NT2/D1 (cell line): Measurements from ENCODE around the gene EIF4G3.

ENCODE experiments used
- SUZ12 ChIP-seq: IDR thresholded peaks from 2 replicates; pipeline ENCODE4 v1.6.1; 2011; ENCODE audit not compliant: insufficient read length, insufficient read depth; ENCODE audit errors: extremely low read depth
- ZNF274 ChIP-seq: IDR thresholded peaks from 2 replicates; pipeline ENCODE4 v1.6.1; 2011; ENCODE audit warnings: mild to moderate bottlenecking, low read depth, low read length

DNA sequence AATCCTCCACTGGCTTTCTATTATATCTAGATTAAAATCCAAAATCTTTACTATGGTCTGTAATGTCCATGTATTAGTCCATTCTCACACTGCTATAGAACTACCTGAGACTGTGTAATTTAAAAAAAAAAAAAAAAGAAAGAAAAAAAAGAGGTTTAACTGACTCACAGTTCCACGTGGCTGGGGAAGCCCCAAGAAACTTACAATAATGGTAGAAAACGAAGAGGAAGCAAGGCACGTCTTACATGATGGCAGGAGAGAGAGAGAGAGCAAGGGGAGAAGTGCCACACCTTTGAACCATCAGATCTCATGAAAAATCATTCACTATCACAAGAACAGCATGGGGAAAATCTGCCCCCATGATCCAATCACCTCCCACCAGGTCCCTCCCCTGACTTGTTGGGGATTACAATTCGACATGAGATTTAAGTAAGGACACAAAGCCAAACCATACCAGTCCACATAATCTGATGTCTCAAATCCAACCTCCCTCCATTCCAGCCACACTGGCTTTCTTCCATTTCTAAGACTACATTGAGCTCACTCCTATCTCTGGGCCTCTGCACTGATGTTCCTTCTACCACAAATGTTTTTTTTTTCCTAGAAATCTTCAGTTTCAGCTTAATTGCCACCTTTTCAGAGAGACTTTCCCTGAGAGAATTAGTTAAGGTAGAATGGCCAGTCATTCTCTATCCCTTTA, 92.4 kb downstream of the EIF4G3 start:
- TF ChIP-seq SUZ12 (no peak), ZNF274 (no peak)
